ENCODE data around the gene LMO7. TPM values are rescaled to one million over a fixed set of nuclear protein-coding genes. Genes with fewer than 3 reads are reported as not detected.
"Not testable (repeated sequence)": the region's sequence is repeated elsewhere in the genome, so short reads cannot be mapped to it uniquely, and the experiment has no call there.

Gene LMO7
- total RNA-seq, 2 experiments from 2014 or later: 2.0 to 3.5 TPM

GRCh38 chr13:75693227-75693626 is 57.1 kb downstream of the LMO7 start:
- POLR2A ChIA-PET: no interaction called here
- CTCF ChIA-PET: no interaction called here

- ChIA-PET POLR2A (no interaction called here), CTCF (interaction anchor here (1.2 kb wide), 1 partner anchor 8 kb away, joined by 3 read pairs; no protein-coding TSS in a partner anchor)
These were observed 58.6 kb downstream of the LMO7 start for GRCh38 chr13:75694722-75695121.

GRCh38 chr13:75695908-75696307 is 59.8 kb downstream of the LMO7 start:
- POLR2A ChIA-PET: not testable (repeated sequence)
- CTCF ChIA-PET: interaction anchor here (0.6 to 2.3 kb wide), 17 partner anchors 9 to 778 kb away, joined by 3 to 8 read pairs (median 3); no protein-coding TSS in a partner anchor

- ChIA-PET CTCF (no interaction called here), POLR2A (no interaction called here)
These were observed 62.9 kb downstream of the LMO7 start for GRCh38 chr13:75699062-75699461.

- POLR2A ChIA-PET, CTCF ChIA-PET: not testable (repeated sequence)
These were observed 63.6 kb downstream of the LMO7 start for GRCh38 chr13:75699717-75700116.

GRCh38 chr13:75700552-75700951 is 64.4 kb downstream of the LMO7 start:
- CTCF ChIA-PET: no interaction called here
- POLR2A ChIA-PET: no interaction called here

- ChIA-PET POLR2A (no interaction called here), CTCF (no interaction called here)
These were observed 66.3 kb downstream of the LMO7 start for GRCh38 chr13:75702476-75702875.

GRCh38 chr13:75703769-75704168 is 67.6 kb downstream of the LMO7 start:
- POLR2A ChIA-PET: no interaction called here
- CTCF ChIA-PET: interaction anchor here (2.2 kb wide), 1 partner anchor 8 kb away, joined by 8 read pairs; no protein-coding TSS in a partner anchor

GRCh38 chr13:75704194-75704926 is 68.2 kb downstream of the LMO7 start:
- CTCF ChIA-PET: interaction anchor here (2.2 kb wide), 1 partner anchor 8 kb away, joined by 8 read pairs; no protein-coding TSS in a partner anchor
- POLR2A ChIA-PET: no interaction called here

- ChIA-PET POLR2A (no interaction called here), CTCF (interaction anchor here (2.2 kb wide), 1 partner anchor 9 kb away, joined by 8 read pairs; no protein-coding TSS in a partner anchor)
These were observed 68.8 kb downstream of the LMO7 start for GRCh38 chr13:75704927-75705288.

GRCh38 chr13:75705395-75705794 is 69.3 kb downstream of the LMO7 start:
- ChIA-PET CTCF (interaction anchor here (2.2 kb wide), 1 partner anchor 9 kb away, joined by 8 read pairs; no protein-coding TSS in a partner anchor), POLR2A (no interaction called here)

GRCh38 chr13:75705908-75706307 is 69.8 kb downstream of the LMO7 start:
- ChIA-PET CTCF (interaction anchor here (2.2 kb wide), 1 partner anchor 10 kb away, joined by 8 read pairs; no protein-coding TSS in a partner anchor), POLR2A (no interaction called here)

- ChIA-PET CTCF (no interaction called here), POLR2A (no interaction called here)
These were observed 77.7 kb downstream of the LMO7 start for GRCh38 chr13:75713852-75714251.

- ChIA-PET CTCF (no interaction called here), POLR2A (no interaction called here)
These were observed 79.7 kb downstream of the LMO7 start for GRCh38 chr13:75715601-75716523.

GRCh38 chr13:75717525-75717924 is 81.4 kb downstream of the LMO7 start:
- CTCF ChIA-PET: no interaction called here
- POLR2A ChIA-PET: interaction anchor here (0.6 kb wide), 1 partner anchor 814 kb away, joined by 3 read pairs; no protein-coding TSS in a partner anchor

GRCh38 chr13:75721307-75721706 is 85.2 kb downstream of the LMO7 start:
- CTCF ChIA-PET: no interaction called here

GRCh38 chr13:75723901-75724300 is 87.8 kb downstream of the LMO7 start:
- ChIA-PET CTCF (no interaction called here), POLR2A (no interaction called here)

More at GRCh38 chr13:75721307-75721706, 85.2 kb downstream of the LMO7 start:
- POLR2A ChIA-PET: no interaction called here

- POLR2A ChIA-PET: no interaction called here
- CTCF ChIA-PET: no interaction called here
These were observed 88.8 kb downstream of the LMO7 start for GRCh38 chr13:75724752-75725517.

GRCh38 chr13:75725736-75726135 is 89.6 kb downstream of the LMO7 start:
- ChIA-PET POLR2A (no interaction called here), CTCF (no interaction called here)

GRCh38 chr13:75726306-75726705 is 90.2 kb downstream of the LMO7 start:
- ChIA-PET CTCF (no interaction called here), POLR2A (no interaction called here)
